NB4 (cell line): ENCODE data around the gene SFMBT2.
"Not testable (repeated sequence)": the region's sequence is repeated elsewhere in the genome, so short reads cannot be mapped to it uniquely, and the experiment has no call there.

ENCODE experiments used
- DNase-seq: peaks from one replicate; pipeline ENCODE4 v3.0.0; 2010; ENCODE audit warnings: low read depth
- H3K4me3 ChIP-seq: one replicate; pipeline ENCODE4 v1.5.1; 2011; ENCODE audit warnings: mild to moderate bottlenecking, low read depth, low read length, moderate library complexity
- MYC ChIP-seq: IDR thresholded peaks from 2 replicates; pipeline ENCODE4 v1.6.1; 2011; ENCODE audit warnings: low read depth, low read length
- POLR2A ChIP-seq: IDR thresholded peaks from 2 replicates; pipeline ENCODE4 v1.6.1; 2011; ENCODE audit warnings: mild to moderate bottlenecking; ENCODE audit not compliant: insufficient read length; ENCODE audit errors: extremely low read depth
- TF ChIP-seq, protein P1 (sequence below): IDR thresholded peaks from 2 replicates; pipeline ENCODE4 v1.6.1; 2011; ENCODE audit warnings: low read depth, low read length
- TF ChIP-seq, protein P2 (sequence below): IDR thresholded peaks from one replicate; pipeline ENCODE4 v1.5.1; 2012; ENCODE audit warnings: low read depth, low read length

The SFMBT2 gene

DNA sequence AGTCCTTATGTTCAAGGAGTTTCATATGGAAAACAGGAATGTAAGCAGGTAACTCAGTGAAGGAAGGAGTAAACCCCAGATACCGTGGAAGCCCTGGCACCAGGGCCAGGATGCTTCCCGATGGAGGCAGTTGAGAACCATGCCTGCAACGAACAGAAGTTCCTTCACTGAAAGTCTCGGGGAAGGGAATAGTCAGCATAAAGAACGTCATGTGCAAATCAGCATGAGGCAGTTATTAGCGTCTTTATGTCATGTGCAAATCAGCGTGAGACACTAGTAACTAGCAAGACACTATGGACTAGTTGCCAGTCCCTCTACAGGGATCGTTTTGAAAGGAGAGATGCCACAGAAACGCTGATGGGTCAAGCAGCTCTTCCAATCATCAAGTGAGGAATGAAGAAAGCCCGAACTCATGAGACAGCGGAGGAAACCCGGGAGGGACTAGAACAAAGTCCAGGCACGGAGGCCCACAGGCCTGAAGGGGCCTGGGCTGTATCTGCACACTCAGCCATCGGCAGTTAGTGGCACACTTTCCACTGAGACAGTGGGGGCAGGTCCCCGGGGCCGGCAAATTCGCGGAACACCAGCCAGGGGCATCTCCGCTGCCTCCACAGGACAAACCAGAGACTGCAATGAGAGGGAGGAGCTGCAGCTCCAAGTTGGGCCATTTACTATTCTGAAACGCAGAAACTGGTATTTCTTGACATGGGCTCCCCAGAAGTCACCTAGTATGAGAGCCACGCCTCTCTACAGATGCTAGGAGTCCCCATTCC is 109.6 kb downstream of the SFMBT2 start:
- H3K4me3 ChIP-seq: no peak overlapping the region
- DNase-seq: no peak
- TF ChIP-seq MYC: no peak
- TF ChIP-seq, protein P1, sequence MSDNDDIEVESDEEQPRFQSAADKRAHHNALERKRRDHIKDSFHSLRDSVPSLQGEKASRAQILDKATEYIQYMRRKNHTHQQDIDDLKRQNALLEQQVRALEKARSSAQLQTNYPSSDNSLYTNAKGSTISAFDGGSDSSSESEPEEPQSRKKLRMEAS: no peak
- TF ChIP-seq POLR2A: no peak
- TF ChIP-seq, protein P2, sequence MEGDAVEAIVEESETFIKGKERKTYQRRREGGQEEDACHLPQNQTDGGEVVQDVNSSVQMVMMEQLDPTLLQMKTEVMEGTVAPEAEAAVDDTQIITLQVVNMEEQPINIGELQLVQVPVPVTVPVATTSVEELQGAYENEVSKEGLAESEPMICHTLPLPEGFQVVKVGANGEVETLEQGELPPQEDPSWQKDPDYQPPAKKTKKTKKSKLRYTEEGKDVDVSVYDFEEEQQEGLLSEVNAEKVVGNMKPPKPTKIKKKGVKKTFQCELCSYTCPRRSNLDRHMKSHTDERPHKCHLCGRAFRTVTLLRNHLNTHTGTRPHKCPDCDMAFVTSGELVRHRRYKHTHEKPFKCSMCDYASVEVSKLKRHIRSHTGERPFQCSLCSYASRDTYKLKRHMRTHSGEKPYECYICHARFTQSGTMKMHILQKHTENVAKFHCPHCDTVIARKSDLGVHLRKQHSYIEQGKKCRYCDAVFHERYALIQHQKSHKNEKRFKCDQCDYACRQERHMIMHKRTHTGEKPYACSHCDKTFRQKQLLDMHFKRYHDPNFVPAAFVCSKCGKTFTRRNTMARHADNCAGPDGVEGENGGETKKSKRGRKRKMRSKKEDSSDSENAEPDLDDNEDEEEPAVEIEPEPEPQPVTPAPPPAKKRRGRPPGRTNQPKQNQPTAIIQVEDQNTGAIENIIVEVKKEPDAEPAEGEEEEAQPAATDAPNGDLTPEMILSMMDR: no peak

DNA sequence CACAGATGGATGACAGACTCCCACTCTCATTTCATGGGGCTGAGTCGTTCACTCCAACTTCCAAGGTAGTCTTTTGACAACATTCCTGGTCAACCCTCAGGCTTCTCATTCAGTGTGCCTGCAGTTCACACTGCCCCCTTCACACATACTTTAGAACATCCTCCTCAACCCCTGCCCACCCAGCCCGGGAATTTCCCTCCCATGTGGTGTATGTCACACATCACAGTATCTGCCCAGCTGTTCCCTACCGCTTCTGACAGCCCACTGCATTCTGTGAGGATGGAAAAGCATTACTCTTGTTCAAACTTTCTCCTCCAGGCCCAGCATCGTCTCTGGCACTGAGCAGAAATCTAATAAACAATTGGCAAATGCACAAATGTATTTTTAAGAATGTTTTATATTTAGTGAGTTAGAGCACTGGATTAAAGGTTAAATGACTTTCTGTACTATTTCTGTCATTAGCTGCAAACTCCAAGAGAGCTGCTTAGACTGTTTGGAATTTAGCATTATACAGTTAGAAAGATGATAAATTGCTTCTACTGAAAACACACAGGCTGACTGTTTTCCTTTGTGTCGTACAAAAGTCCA is 110.4 kb downstream of the SFMBT2 start:
- no peak for DNase-seq
- TF ChIP-seq MYC (no peak), POLR2A (no peak)
- TF ChIP-seq, protein P2: no peak
- TF ChIP-seq, protein P1: no peak

DNA sequence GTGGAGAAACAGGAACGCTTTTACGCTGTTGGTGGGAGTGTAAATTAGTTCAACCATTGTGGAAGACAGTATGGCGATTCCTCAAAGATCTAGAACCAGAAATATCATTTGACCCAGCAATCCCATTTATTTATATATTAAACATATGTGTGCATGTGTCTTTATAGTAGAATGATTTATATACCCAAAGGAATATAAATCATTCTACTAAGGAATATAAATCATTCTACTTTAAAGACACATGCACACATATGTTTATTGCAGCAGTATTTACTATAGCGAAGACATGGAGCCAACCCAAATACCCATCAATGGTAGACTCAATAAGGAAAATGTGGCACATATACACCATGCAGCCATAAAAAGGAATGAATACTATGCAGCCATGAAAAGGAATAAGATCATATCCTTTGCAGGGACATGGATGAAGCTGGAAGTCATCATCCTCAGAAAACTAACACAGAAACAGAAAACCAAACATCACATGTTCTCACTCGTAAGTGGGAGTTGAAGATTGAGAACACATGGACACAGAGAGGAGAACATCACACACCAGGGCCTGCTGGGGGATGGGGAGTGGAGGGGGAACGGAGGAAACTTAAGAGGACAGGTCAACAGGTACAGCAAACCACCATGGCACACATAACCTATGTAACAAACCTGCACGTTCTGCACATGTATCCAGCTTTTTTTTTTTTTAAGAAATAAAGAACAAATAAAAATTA is 111.1 kb downstream of the SFMBT2 start:
- H3K4me3 ChIP-seq, DNase-seq: not testable (repeated sequence)

More for the DNA sequence above, 110.4 kb downstream of the SFMBT2 start:
- no peak overlapping the region for H3K4me3 ChIP-seq

DNA sequence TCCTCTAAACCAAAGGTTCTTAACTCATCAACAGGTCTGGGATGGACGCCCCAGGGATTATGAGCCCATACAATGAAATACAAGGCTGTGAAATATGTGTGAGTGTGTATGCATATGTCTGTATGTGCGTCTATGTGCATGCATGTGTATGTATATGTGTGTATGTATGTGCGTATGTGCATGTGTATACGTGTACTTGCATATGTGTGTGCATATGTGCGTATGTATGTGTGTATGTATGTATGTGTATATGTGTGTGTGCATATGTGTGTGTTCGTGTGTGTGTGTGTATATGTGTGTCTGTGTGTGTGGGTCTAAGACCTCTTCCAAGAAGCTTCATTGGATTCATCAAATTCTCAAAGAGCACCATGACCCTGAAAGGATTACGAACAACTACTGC is 112.3 kb downstream of the SFMBT2 start:
- TF ChIP-seq, protein P1: no peak
- TF ChIP-seq MYC: no peak
- TF ChIP-seq, protein P2: no peak
- DNase-seq: no peak
- H3K4me3 ChIP-seq: no peak overlapping the region

DNA sequence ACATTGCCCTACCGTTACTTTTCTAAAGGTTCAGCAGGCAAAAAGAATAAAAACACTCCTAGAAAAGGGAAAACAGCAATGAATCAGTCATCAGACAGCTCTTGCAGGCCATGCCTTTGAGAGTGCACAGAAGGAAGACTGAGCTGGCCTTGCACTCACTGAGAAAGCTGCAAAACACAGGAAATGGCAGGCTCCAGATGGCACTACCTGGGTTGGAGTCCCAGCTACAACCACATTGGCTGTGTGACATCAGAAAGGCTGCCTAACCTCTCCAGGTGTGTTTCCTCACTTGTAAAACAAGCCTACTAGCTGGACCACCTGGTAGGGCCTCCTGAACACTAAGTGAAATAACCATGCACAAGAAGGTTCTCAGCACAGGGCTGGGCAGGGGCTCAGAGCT is 113.7 kb downstream of the SFMBT2 start:
- no peak for TF ChIP-seq MYC
- no peak for TF ChIP-seq POLR2A
- TF ChIP-seq, protein P1: no peak
- TF ChIP-seq, protein P2: no peak
- no peak for DNase-seq
- H3K4me3 ChIP-seq: no peak overlapping the region

DNA sequence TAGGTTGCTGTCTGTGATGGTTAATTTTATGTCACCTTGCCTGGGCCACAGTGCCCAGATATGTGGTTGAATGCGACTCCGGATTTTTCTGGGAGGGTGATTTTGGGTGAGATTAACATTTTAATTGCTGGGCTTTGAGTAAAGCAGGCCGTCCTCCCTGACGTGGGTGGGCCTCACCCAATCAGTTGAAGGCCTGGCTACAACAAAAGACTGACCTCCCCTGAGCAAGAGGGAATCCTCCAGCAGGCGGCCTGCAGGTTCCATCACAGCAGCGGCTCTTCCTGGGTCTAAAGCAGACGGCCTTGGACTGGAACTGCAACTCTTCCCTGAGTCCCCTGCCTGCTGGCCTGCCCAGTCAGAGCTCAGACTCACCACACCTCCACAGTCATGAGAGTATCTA is 114.2 kb downstream of the SFMBT2 start:
- H3K4me3 ChIP-seq: no peak overlapping the region
- TF ChIP-seq MYC: no peak
- TF ChIP-seq, protein P1: no peak
- TF ChIP-seq, protein P2: no peak
- no peak for TF ChIP-seq POLR2A
- no peak for DNase-seq
